Neural cell (in vitro differentiated cells): Measurements from ENCODE around the gene NRCAM. TPM values are rescaled to one million over a fixed set of nuclear protein-coding genes. Genes with fewer than 3 reads are reported as not detected.

Experiments
- H2AFZ ChIP-seq: fragments of 200-600, 300-800 bp; sonication (generic), shearing (Covaris generic); 2 replicates; pipeline ENCODE4 v1.6.0; 2014; ENCODE audit warnings: low read depth, mild to moderate bottlenecking, antibody characterized with exemption, low read length, moderate library complexity
- H3F3A ChIP-seq: fragments of 200-600 bp; shearing (Covaris generic); 2 replicates; pipeline ENCODE4 v1.6.1; 2016; ENCODE audit warnings: mild to moderate bottlenecking, moderate library complexity, mixed read lengths, antibody characterized with exemption, low read length; ENCODE audit not compliant: insufficient read depth, poor library complexity, severe bottlenecking
- H3K27ac ChIP-seq: fragments of 200-600, 300-800 bp; sonication (generic), shearing (Covaris generic); 2 replicates; pipeline ENCODE4 v1.5.1; 2014; ENCODE audit warnings: mild to moderate bottlenecking, low read length, moderate library complexity
- H3K27me3 ChIP-seq: fragments of 300-800, 200-600 bp; sonication (generic), shearing (Covaris generic); 2 replicates; pipeline ENCODE4 v1.6.0; 2014; ENCODE audit warnings: mild to moderate bottlenecking, low read depth, low read length, moderate library complexity; ENCODE audit not compliant: insufficient read depth
- H3K36me3 ChIP-seq: fragments of 300-800, 200-600 bp; sonication (generic), shearing (Covaris generic); 2 replicates; pipeline ENCODE4 v1.5.1; 2014; ENCODE audit warnings: mild to moderate bottlenecking, antibody characterized with exemption, low read length, moderate library complexity; ENCODE audit not compliant: insufficient read depth
- H3K4me2 ChIP-seq: fragments of 300-800, 200-600 bp; sonication (generic), shearing (Covaris generic); 2 replicates; pipeline ENCODE4 v1.6.0; 2014; ENCODE audit warnings: mild to moderate bottlenecking, low read length
- H3K4me3 ChIP-seq: fragments of 300-800, 200-600 bp; sonication (generic), shearing (Covaris generic); 2 replicates; pipeline ENCODE4 v1.5.1; 2014; ENCODE audit warnings: mild to moderate bottlenecking, low read length, moderate library complexity
- H3K79me2 ChIP-seq: fragments of 200-600 bp; shearing (Covaris generic); replicated peaks from 2 replicates; pipeline ENCODE4 v1.6.0; 2014; ENCODE audit warnings: mild to moderate bottlenecking, low read length, moderate library complexity; ENCODE audit not compliant: insufficient read depth
- H3K9ac ChIP-seq: fragments of 300-800, 200-600 bp; sonication (generic), shearing (Covaris generic); 2 replicates; pipeline ENCODE4 v1.6.1; 2016; ENCODE audit warnings: mild to moderate bottlenecking, low read length, mixed read lengths
- H3K9me2 ChIP-seq: fragments of 200-600 bp; shearing (Covaris generic); 2 replicates; pipeline ENCODE4 v1.6.1; 2016; ENCODE audit warnings: mild to moderate bottlenecking, low read length, mixed read lengths; ENCODE audit not compliant: insufficient read depth
- H3K9me3 ChIP-seq: fragments of 200-600, 300-800 bp; sonication (generic), shearing (Covaris generic); 2 replicates; pipeline ENCODE4 v1.6.1; 2016; ENCODE audit warnings: mild to moderate bottlenecking, mixed run types, low read length, moderate library complexity, mixed read lengths
- H4K20me1 ChIP-seq: fragments of 200-600 bp; shearing (Covaris generic); 2 replicates; pipeline ENCODE4 v1.6.1; 2016; ENCODE audit warnings: mild to moderate bottlenecking, mixed run types; ENCODE audit not compliant: insufficient read depth
- EP300 ChIP-seq: fragments of 450-650 bp; conservative IDR thresholded peaks from 2 replicates; pipeline ENCODE4 v1.6.1; 2014; ENCODE audit warnings: antibody characterized with exemption, mild to moderate bottlenecking, moderate library complexity; ENCODE audit not compliant: poor library complexity, severe bottlenecking
- MXI1 ChIP-seq: fragments of 450-650 bp; conservative IDR thresholded peaks from 2 replicates; pipeline ENCODE4 v1.6.1; 2014; ENCODE audit warnings: antibody characterized with exemption, mild to moderate bottlenecking; ENCODE audit not compliant: poor library complexity, severe bottlenecking
- RAD21 ChIP-seq: fragments of 450-650 bp; conservative IDR thresholded peaks from 2 replicates; pipeline ENCODE4 v1.6.1; 2014; ENCODE audit warnings: antibody characterized with exemption, mild to moderate bottlenecking, moderate library complexity
- SMC3 ChIP-seq: fragments of 450-650 bp; conservative IDR thresholded peaks from 2 replicates; pipeline ENCODE4 v1.6.1; 2014; ENCODE audit warnings: antibody characterized with exemption, mild to moderate bottlenecking, moderate library complexity; ENCODE audit not compliant: poor library complexity
- polyA plus RNA-seq: library from polyadenylated mRNA; depleted of rRNA; stranded (reverse); fragments of >200 nt; gene quantifications from 2 replicates; pipeline ENCODE4 v1.2.3, GENCODE V29; 2014
- TF ChIP-seq, protein P1 (sequence below): IDR thresholded peaks from 2 replicates; pipeline ENCODE4 v1.6.1; 2012; ENCODE audit warnings: borderline replicate concordance

NRCAM gene
- polyA plus RNA-seq, 1 donor from 2014 or later = 90.9 TPM

GRCh38 chr7:108290459-108291151 lies 165.6 kb downstream of the NRCAM start:
- Histone ChIP-seq H3K9ac (no peak overlapping the region), H3K27ac (no peak overlapping the region), H3K4me3 (peak overlapping the region; percentile 53), H3K4me2 (peak overlapping the region; percentile 33), H3K36me3 (no peaks in the 10 kb centered on the region), H3K9me2 (no peaks in the 10 kb centered on the region), H3K9me3 (no peaks in the 10 kb centered on the region), H2AFZ (no peak overlapping the region), H3F3A (no peaks in the 10 kb centered on the region), H3K79me2 (peaks cover 17% of the 10 kb centered on the region), H3K27me3 (no peaks in the 10 kb centered on the region), H4K20me1 (no peaks in the 10 kb centered on the region)
- TF ChIP-seq MXI1 (no peak), EP300 (no peak), SMC3 (no peak)
- TF ChIP-seq, protein P1, sequence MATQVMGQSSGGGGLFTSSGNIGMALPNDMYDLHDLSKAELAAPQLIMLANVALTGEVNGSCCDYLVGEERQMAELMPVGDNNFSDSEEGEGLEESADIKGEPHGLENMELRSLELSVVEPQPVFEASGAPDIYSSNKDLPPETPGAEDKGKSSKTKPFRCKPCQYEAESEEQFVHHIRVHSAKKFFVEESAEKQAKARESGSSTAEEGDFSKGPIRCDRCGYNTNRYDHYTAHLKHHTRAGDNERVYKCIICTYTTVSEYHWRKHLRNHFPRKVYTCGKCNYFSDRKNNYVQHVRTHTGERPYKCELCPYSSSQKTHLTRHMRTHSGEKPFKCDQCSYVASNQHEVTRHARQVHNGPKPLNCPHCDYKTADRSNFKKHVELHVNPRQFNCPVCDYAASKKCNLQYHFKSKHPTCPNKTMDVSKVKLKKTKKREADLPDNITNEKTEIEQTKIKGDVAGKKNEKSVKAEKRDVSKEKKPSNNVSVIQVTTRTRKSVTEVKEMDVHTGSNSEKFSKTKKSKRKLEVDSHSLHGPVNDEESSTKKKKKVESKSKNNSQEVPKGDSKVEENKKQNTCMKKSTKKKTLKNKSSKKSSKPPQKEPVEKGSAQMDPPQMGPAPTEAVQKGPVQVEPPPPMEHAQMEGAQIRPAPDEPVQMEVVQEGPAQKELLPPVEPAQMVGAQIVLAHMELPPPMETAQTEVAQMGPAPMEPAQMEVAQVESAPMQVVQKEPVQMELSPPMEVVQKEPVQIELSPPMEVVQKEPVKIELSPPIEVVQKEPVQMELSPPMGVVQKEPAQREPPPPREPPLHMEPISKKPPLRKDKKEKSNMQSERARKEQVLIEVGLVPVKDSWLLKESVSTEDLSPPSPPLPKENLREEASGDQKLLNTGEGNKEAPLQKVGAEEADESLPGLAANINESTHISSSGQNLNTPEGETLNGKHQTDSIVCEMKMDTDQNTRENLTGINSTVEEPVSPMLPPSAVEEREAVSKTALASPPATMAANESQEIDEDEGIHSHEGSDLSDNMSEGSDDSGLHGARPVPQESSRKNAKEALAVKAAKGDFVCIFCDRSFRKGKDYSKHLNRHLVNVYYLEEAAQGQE = no peak

GRCh38 chr7:108289852-108290251 lies 166.4 kb downstream of the NRCAM start:
- Histone ChIP-seq H3K9me2 (no peaks in the 10 kb centered on the region), H3K27ac (no peak overlapping the region), H3K4me2 (peak overlapping the region; percentile 33)

More at GRCh38 chr7:108289852-108290251, 166.4 kb downstream of the NRCAM start:
- Histone ChIP-seq H3K4me3 (peak overlapping the region; percentile 53), H3K36me3 (no peaks in the 10 kb centered on the region), H3F3A (no peaks in the 10 kb centered on the region), H2AFZ (no peak overlapping the region), H3K9me3 (no peaks in the 10 kb centered on the region), H3K27me3 (no peaks in the 10 kb centered on the region), H3K79me2 (peaks cover 17% of the 10 kb centered on the region), H4K20me1 (no peaks in the 10 kb centered on the region), H3K9ac (no peak overlapping the region)
- TF ChIP-seq, protein P1 = no peak
- no peak for TF ChIP-seq RAD21
